ENCODE measurements around the gene SORL1.

The SORL1 gene

DNA sequence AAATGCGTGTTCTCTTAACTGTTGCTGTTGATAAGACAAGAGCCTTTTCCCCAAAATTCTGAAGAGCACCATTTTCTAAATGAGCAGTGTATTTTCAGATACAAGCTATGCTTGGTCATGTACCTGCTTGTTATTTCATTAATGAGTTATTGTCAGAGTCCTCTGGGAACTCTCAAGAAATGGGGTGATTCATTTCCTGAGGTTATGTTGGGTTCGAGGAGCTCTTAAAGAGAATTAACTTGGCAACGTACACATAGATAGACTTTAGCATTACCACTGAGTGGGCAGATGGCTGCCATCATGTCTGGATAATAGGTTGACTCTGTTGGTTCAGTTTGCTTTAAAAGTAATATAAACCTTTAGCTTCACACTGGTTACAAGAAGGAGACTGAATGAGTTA, 88.5 kb downstream of the SORL1 start:
- no peaks in the 10 kb centered on the region for H3K4me1 ChIP-seq (ENCODE audit: control insufficient read depth, insufficient read depth, low read length)
- no peaks in the 10 kb centered on the region for H3K9me3 ChIP-seq (ENCODE audit: control insufficient read depth, insufficient read depth, low read depth, low read length)
- H3K27me3 ChIP-seq (ENCODE audit: control insufficient read depth, insufficient read depth, low read length), result no peaks in the 10 kb centered on the region
- H3K27ac ChIP-seq (ENCODE audit: low read depth, low read length), result no peak overlapping the region
- no peak overlapping the region for H3K4me3 ChIP-seq (ENCODE audit: low read depth, low read length)
- no peak overlapping the region for H3K9ac ChIP-seq (ENCODE audit: low read length)
- H3K36me3 ChIP-seq (ENCODE audit: control insufficient read depth, insufficient read depth, low read length), result peaks cover 32% of the 10 kb centered on the region

DNA sequence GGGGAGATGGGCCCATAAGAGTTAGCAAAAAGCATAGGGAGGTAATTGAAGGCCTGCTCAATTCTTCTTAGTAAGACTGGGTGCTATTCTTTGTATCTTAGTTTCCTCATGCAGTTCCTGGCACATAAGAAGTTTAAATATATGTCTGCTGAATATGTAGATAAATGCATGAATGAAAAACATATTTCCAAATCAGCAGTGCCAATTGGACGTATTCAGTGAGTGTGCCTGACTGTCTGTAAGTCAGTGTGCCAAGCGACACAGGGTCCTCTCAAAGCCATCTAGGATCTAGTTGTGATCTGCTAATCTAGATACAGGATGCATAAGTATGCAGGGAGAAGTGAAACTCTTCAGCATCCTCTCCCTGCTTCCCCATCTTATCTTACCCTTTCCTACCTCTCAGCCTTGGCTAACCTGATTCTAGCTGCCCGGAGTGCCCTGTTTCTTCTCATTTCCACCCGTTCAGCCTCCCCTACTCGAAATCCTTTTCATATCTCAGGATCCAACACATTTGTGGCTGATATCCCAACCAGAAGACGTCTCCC, 91.8 kb downstream of the SORL1 start:
- no peaks in the 10 kb centered on the region for H3K27me3 ChIP-seq (ENCODE audit: control insufficient read depth, insufficient read depth, low read length)
- no peaks in the 10 kb centered on the region for H3K9me3 ChIP-seq (ENCODE audit: control insufficient read depth, insufficient read depth, low read depth, low read length)
- no peak overlapping the region for H3K27ac ChIP-seq (ENCODE audit: low read depth, low read length)
- H3K4me3 ChIP-seq (ENCODE audit: low read depth, low read length), result no peak overlapping the region
- H3K36me3 ChIP-seq (ENCODE audit: control insufficient read depth, insufficient read depth, low read length), result peaks cover 49% of the 10 kb centered on the region
- H3K4me1 ChIP-seq (ENCODE audit: control insufficient read depth, insufficient read depth, low read length), result 0 out of 2 replicates have a peak, but pooled peaks cover 4% of the 10 kb centered on the region
- no peak overlapping the region for H3K9ac ChIP-seq (ENCODE audit: low read length)

DNA sequence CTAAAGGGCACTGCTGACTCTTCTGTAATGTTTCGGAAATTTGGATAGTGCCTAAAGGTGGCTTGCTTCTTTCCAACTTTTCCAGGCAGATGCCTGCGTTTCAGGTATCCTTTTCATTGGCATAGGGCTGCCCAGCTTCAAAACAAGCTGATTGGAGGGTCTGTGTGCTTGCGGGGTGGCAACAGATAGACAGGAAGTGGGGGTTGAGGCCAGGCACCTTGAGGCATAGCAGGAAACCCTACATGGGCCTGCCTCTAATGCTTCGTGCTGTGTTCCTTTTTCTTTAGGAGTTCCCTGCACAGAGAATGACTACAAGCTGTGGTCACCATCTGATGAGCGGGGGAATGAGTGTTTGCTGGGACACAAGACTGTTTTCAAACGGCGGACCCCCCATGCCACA, 92.8 kb downstream of the SORL1 start:
- Histone ChIP-seq H3K4me1 (ENCODE audit: control insufficient read depth, insufficient read depth, low read length) (0 out of 2 replicates have a peak, but pooled peaks cover 4% of the 10 kb centered on the region), H3K27ac (ENCODE audit: low read depth, low read length) (no peak overlapping the region), H3K36me3 (ENCODE audit: control insufficient read depth, insufficient read depth, low read length) (peaks cover 50% of the 10 kb centered on the region), H3K9ac (ENCODE audit: low read length) (no peak overlapping the region), H3K27me3 (ENCODE audit: control insufficient read depth, insufficient read depth, low read length) (no peaks in the 10 kb centered on the region), H3K9me3 (ENCODE audit: control insufficient read depth, insufficient read depth, low read depth, low read length) (no peaks in the 10 kb centered on the region), H3K4me3 (ENCODE audit: low read depth, low read length) (no peak overlapping the region)

DNA sequence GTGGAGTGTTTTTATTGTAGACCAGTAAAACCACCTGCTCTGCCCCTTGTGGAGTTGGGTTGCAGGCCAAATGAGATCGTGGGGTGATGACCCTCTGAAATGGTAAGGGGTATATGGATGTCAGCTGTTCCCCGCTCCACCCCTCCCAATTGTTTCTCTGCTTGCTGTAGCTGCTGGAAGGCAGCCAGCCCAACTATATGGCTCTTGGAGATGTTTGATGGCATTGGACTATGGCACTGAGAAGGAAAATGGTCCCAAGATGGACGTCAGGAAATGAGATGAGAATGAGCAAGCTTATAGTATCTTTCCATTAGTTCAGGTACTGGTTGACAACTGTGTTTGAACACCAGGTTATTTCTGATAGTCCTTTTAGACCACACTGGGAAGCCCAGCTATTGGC, 95.5 kb downstream of the SORL1 start:
- H3K4me1 ChIP-seq (ENCODE audit: control insufficient read depth, insufficient read depth, low read length), result 0 out of 2 replicates have a peak, but pooled peaks cover 4% of the 10 kb centered on the region
- H3K27ac ChIP-seq (ENCODE audit: low read depth, low read length), result no peak overlapping the region
- H3K4me3 ChIP-seq (ENCODE audit: low read depth, low read length), result no peak overlapping the region
- no peaks in the 10 kb centered on the region for H3K27me3 ChIP-seq (ENCODE audit: control insufficient read depth, insufficient read depth, low read length)
- H3K9me3 ChIP-seq (ENCODE audit: control insufficient read depth, insufficient read depth, low read depth, low read length), result no peaks in the 10 kb centered on the region
- peaks cover 53% of the 10 kb centered on the region for H3K36me3 ChIP-seq (ENCODE audit: control insufficient read depth, insufficient read depth, low read length)
- no peak overlapping the region for H3K9ac ChIP-seq (ENCODE audit: low read length)

DNA sequence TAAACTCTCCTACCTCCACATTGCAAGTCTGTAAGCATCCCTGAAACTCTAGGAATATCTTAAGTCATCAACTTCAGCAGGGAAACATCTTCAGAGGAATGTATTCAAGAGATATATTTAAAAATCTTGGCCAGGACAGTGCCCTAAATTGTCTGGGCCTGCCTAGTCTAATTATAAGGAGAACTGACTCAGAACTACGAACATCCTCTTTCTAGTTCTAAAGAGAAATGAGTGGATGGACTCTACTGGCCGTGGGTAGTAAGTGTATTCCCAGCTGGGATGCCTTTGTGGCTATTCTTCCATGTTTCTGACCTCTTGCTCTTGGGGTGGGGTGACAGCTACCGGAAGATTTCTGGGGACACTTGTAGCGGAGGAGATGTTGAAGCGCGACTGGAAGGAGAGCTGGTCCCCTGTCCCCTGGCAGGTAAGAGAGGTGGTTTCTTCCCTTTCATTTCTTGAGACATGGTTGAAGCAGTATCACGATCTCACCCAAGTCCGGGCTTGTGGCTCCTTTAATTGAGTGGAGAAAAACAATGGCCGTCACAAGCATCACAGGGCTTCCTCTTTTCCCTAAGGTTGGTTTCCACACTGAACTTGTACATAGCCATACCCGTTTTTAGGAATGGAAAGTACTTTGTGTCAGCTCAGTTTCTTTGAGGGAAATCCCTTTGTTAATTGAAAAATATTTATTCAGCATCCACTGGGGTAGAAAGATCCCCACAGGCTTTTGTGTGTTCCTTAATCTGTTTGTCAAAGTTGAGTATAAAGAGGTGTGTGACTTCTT, 98.3 kb downstream of the SORL1 start:
- no peak overlapping the region for H3K4me3 ChIP-seq (ENCODE audit: low read depth, low read length)
- peaks cover 53% of the 10 kb centered on the region for H3K36me3 ChIP-seq (ENCODE audit: control insufficient read depth, insufficient read depth, low read length)
- no peaks in the 10 kb centered on the region for H3K27me3 ChIP-seq (ENCODE audit: control insufficient read depth, insufficient read depth, low read length)
- H3K9ac ChIP-seq (ENCODE audit: low read length), result no peak overlapping the region
- H3K4me1 ChIP-seq (ENCODE audit: control insufficient read depth, insufficient read depth, low read length), result 0 out of 2 replicates have a peak, but pooled peaks cover 4% of the 10 kb centered on the region
- H3K27ac ChIP-seq (ENCODE audit: low read depth, low read length), result no peak overlapping the region
- H3K9me3 ChIP-seq (ENCODE audit: control insufficient read depth, insufficient read depth, low read depth, low read length), result no peaks in the 10 kb centered on the region

DNA sequence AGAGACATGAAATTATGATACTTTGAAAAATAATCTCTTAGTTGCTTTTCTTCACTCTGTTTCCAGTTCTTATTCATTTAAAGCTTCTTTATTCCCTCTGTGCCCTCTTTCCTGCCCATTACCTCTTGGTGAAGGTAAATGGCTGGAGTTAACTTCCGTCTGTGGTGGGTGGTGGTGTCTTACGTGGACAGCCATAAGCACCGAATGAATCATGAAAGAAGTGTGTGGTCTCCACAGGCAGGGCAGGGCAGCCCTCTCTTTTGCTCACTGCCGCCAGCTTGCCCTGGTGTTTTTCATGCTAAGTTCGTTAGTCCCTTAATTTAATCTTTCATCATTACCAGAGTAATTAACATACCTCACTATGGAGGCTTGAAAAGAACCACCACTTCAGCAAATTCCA, 99.3 kb downstream of the SORL1 start:
- H3K9ac ChIP-seq (ENCODE audit: low read length), result no peak overlapping the region
- 0 out of 2 replicates have a peak, but pooled peaks cover 4% of the 10 kb centered on the region for H3K4me1 ChIP-seq (ENCODE audit: control insufficient read depth, insufficient read depth, low read length)
- H3K36me3 ChIP-seq (ENCODE audit: control insufficient read depth, insufficient read depth, low read length), result peaks cover 58% of the 10 kb centered on the region

DNA sequence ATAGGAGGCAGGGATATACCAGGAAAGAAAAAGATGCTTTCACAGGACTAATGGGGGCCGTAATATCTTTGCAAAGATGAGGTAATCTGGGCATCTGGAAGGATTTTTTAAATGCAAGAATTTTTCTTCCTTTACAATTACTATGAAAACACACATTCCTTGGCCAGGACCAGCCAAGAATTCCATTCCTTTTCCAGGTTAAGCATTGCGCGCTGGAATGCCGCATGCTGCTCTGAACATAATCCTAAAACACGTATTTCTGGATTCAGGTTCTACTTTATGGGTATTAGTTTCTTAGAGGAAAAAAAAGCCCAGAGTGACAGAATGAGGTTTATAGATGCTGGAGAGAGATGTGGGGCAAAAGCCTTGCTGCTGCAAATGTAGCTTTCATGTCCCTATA, 100.0 kb downstream of the SORL1 start:
- peaks cover 58% of the 10 kb centered on the region for H3K36me3 ChIP-seq (ENCODE audit: control insufficient read depth, insufficient read depth, low read length)
- no peak overlapping the region for H3K4me3 ChIP-seq (ENCODE audit: low read depth, low read length)
- H3K9me3 ChIP-seq (ENCODE audit: control insufficient read depth, insufficient read depth, low read depth, low read length), result no peaks in the 10 kb centered on the region
- H3K27me3 ChIP-seq (ENCODE audit: control insufficient read depth, insufficient read depth, low read length), result no peaks in the 10 kb centered on the region
- no peak overlapping the region for H3K9ac ChIP-seq (ENCODE audit: low read length)
- no peak overlapping the region for H3K27ac ChIP-seq (ENCODE audit: low read depth, low read length)
- no peaks in the 10 kb centered on the region for H3K4me1 ChIP-seq (ENCODE audit: control insufficient read depth, insufficient read depth, low read length)

More for the DNA sequence above, 99.3 kb downstream of the SORL1 start:
- Histone ChIP-seq H3K4me3 (ENCODE audit: low read depth, low read length) (no peak overlapping the region), H3K9me3 (ENCODE audit: control insufficient read depth, insufficient read depth, low read depth, low read length) (no peaks in the 10 kb centered on the region), H3K27me3 (ENCODE audit: control insufficient read depth, insufficient read depth, low read length) (no peaks in the 10 kb centered on the region), H3K27ac (ENCODE audit: low read depth, low read length) (no peak overlapping the region)

DNA sequence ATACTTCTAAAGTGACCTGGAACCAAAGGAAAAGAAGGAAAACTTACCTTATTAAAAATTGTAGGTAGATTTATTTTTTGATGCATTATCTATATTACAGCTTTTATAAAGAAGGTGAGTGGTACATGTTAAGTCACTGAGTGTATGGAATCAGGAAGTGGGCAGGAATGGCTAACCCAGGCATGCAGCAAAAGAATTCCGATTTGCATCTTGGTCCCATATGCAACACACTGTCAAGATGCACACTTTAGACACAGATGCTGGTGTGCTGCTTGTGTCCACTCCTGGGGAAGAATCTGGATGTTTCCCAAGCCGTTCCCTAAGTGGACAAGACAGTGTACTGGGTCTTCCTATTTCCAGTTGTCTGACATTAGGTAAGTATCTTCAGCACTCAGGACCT, 100.5 kb downstream of the SORL1 start:
- no peak overlapping the region for H3K9ac ChIP-seq (ENCODE audit: low read length)
- H3K36me3 ChIP-seq (ENCODE audit: control insufficient read depth, insufficient read depth, low read length), result peaks cover 59% of the 10 kb centered on the region
- H3K27ac ChIP-seq (ENCODE audit: low read depth, low read length), result no peak overlapping the region
- no peaks in the 10 kb centered on the region for H3K4me1 ChIP-seq (ENCODE audit: control insufficient read depth, insufficient read depth, low read length)
- H3K27me3 ChIP-seq (ENCODE audit: control insufficient read depth, insufficient read depth, low read length), result no peaks in the 10 kb centered on the region
- no peak overlapping the region for H3K4me3 ChIP-seq (ENCODE audit: low read depth, low read length)
- H3K9me3 ChIP-seq (ENCODE audit: control insufficient read depth, insufficient read depth, low read depth, low read length), result no peaks in the 10 kb centered on the region

DNA sequence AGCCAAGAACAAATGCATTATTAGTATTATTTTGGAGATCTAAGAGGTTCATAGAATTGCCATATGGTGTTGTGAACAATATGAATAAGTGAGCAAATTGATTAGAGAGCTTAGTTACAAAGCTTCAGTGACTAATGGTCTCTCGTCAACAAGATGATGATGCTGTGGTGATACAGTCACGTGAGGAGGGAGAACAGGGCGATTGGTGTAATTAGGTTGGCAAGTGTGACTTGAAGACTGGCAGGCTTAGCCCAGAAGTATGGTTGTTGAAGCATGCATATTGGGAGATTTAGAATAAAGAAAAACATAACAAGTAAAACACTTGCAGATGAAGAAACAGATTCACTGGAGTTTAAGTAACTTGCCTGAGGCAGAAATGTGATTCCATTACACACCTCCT, 101.3 kb downstream of the SORL1 start:
- H3K27ac ChIP-seq (ENCODE audit: low read depth, low read length), result no peak overlapping the region
- no peaks in the 10 kb centered on the region for H3K4me1 ChIP-seq (ENCODE audit: control insufficient read depth, insufficient read depth, low read length)
- H3K36me3 ChIP-seq (ENCODE audit: control insufficient read depth, insufficient read depth, low read length), result peaks cover 62% of the 10 kb centered on the region
- H3K9me3 ChIP-seq (ENCODE audit: control insufficient read depth, insufficient read depth, low read depth, low read length), result no peaks in the 10 kb centered on the region
- no peaks in the 10 kb centered on the region for H3K27me3 ChIP-seq (ENCODE audit: control insufficient read depth, insufficient read depth, low read length)
- no peak overlapping the region for H3K4me3 ChIP-seq (ENCODE audit: low read depth, low read length)
- H3K9ac ChIP-seq (ENCODE audit: low read length), result no peak overlapping the region

DNA sequence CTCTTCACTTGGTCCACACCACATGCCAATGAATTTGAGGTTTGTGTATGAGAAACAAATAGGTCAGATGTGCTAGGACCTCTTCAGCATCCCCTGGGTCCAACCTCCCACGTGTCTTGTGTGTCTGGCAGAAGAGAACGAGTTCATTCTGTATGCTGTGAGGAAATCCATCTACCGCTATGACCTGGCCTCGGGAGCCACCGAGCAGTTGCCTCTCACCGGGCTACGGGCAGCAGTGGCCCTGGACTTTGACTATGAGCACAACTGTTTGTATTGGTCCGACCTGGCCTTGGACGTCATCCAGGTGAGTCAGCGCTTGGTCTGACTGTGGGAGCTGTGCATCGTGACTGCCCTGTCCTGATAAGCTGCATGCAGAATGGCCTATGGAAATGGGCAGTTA, 101.7 kb downstream of the SORL1 start:
- H3K36me3 ChIP-seq (ENCODE audit: control insufficient read depth, insufficient read depth, low read length), result peaks cover 66% of the 10 kb centered on the region
- no peak overlapping the region for H3K27ac ChIP-seq (ENCODE audit: low read depth, low read length)
- H3K4me1 ChIP-seq (ENCODE audit: control insufficient read depth, insufficient read depth, low read length), result no peaks in the 10 kb centered on the region
- H3K9me3 ChIP-seq (ENCODE audit: control insufficient read depth, insufficient read depth, low read depth, low read length), result no peaks in the 10 kb centered on the region
- no peak overlapping the region for H3K4me3 ChIP-seq (ENCODE audit: low read depth, low read length)
- H3K9ac ChIP-seq (ENCODE audit: low read length), result no peak overlapping the region
- no peaks in the 10 kb centered on the region for H3K27me3 ChIP-seq (ENCODE audit: control insufficient read depth, insufficient read depth, low read length)

DNA sequence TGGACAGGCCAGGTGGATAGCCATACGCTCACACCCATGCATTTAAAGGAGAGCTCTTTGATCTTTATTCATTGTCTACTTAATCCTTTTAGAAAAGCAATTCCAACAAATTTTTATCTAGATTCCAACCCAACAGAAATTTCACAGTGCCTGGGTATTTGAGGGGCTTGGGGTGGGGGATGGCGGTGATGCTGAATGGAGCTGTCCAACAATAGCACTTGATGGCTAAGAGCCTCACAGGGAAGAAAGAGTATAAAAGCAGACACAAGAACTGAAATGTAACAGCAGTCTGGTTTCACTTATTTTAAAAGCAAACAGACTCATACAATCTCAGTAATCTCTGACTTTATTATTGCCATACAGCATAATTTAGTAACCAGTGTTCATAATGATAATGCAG, 102.4 kb downstream of the SORL1 start:
- H3K27me3 ChIP-seq (ENCODE audit: control insufficient read depth, insufficient read depth, low read length), result no peaks in the 10 kb centered on the region
- H3K36me3 ChIP-seq (ENCODE audit: control insufficient read depth, insufficient read depth, low read length), result peaks cover 74% of the 10 kb centered on the region
- H3K9me3 ChIP-seq (ENCODE audit: control insufficient read depth, insufficient read depth, low read depth, low read length), result no peaks in the 10 kb centered on the region
- H3K27ac ChIP-seq (ENCODE audit: low read depth, low read length), result no peak overlapping the region
- H3K9ac ChIP-seq (ENCODE audit: low read length), result no peak overlapping the region
- H3K4me1 ChIP-seq (ENCODE audit: control insufficient read depth, insufficient read depth, low read length), result no peaks in the 10 kb centered on the region
- no peak overlapping the region for H3K4me3 ChIP-seq (ENCODE audit: low read depth, low read length)

Data from HUES6 (cell line).